ENCODE data around the gene RHBDL1. TPM values are rescaled to one million over a fixed set of nuclear protein-coding genes. Genes with fewer than 3 reads are reported as not detected.

RHBDL1 gene
- polyA plus RNA-seq, 2 donors = 0.49 to 1.7 TPM

DNA sequence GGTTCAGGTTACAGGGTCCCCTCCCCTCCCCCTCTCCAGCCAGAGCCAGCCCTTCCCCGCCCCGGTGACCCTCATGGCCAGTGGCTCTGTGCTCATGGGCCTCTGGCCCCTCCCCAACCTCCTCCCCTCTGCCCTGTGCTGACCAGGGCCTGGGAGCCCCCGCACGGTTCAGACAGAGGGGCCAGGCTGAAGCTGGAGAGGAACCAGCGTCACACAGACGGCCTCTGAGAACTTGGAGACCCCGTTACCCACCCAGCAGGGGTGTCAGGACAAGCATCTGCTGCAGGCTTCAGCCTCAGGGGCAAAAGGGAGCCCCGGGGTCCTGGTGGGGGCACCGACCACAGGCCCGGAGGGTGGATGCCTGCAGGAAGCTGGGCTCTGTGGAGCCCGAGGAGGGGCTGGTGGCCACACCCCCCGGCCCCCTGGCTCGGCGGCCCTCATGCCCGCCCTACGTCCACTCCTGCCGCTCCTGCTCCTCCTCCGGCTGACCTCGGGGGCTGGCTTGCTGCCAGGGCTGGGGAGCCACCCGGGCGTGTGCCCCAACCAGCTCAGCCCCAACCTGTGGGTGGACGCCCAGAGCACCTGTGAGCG lies 44.6 kb upstream of the RHBDL1 start, which contains the start of gene WFIKKN1:
WFIKKN1 (plus strand) TSS at position 171 of the 591 bp plus-strand sequence; CDS start at position 440, 269 bp downstream.
- Histone ChIP-seq H3K9me3 (ENCODE audit: control insufficient read depth in 2 of 2, insufficient read depth in 1 of 2, low read depth in 1 of 2, low read length in 1 of 2) (no peaks in the 10 kb centered on the region), H3K4me3 (ENCODE audit: low read depth in 1 of 2, low read length in 2 of 2) (no peak within 1 kb of the TSS), H3K27ac (ENCODE audit: low read depth in 2 of 2, low read length in 1 of 2) (no peak within 1 kb of the TSS), H3K4me1 (ENCODE audit: control insufficient read depth in 2 of 2, insufficient read depth in 2 of 2, low read length in 1 of 2) (peaks cover 10 to 22% of the 10 kb centered on the region in 2 donors), H3K36me3 (ENCODE audit: control insufficient read depth in 2 of 2, insufficient read depth in 2 of 2, low read length in 1 of 2) (peaks cover 0 to 43% of the 10 kb centered on the region in 2 donors), H3K27me3 (ENCODE audit: control insufficient read depth in 1 of 2, insufficient read depth in 2 of 2, low read length in 2 of 2) (no peaks in the 10 kb centered on the region)
- 4 to 5% methylated on average over 22 to 23 of the region's 23 CpGs for WGBS, 2 donors

DNA sequence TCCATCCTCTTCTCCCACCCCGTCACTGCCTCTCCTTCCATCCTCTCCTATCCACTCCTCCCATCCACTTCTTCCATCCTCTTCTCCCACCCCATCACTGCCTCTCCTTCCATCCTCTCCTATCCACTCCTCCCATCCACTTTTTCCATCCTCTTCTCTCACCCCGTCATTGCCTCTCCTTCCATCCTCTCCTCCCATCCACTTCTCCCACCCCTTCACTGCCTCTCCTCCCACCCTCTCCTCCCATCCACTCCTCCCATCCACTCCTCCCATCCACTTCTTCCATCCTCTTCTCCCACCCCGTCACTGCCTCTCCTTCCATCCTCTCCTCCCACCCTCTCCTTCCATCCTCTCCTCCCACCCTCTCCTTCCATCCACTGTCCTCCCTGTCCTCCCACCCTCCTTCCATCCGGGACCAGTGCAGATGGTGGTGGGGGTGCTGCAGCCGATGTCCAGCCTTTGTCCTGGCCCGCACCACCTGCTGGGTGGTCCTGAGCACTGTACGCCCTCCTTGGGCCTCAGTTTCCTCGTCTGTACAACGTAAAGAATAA lies 43.6 kb upstream of the RHBDL1 start:
- WGBS, 2 donors = 53 to 57% methylated on average over 9 of the region's 9 CpGs
- Histone ChIP-seq H3K9me3 (ENCODE audit: control insufficient read depth in 2 of 2, insufficient read depth in 1 of 2, low read depth in 1 of 2, low read length in 1 of 2) (no peaks in the 10 kb centered on the region), H3K4me1 (ENCODE audit: control insufficient read depth in 2 of 2, insufficient read depth in 2 of 2, low read length in 1 of 2) (peaks cover 10 to 22% of the 10 kb centered on the region in 2 donors), H3K27ac (ENCODE audit: low read depth in 2 of 2, low read length in 1 of 2) (no peak overlapping the region), H3K36me3 (ENCODE audit: control insufficient read depth in 2 of 2, insufficient read depth in 2 of 2, low read length in 1 of 2) (peaks cover 0 to 37% of the 10 kb centered on the region in 2 donors), H3K27me3 (ENCODE audit: control insufficient read depth in 1 of 2, insufficient read depth in 2 of 2, low read length in 2 of 2) (no peaks in the 10 kb centered on the region), H3K4me3 (ENCODE audit: low read depth in 1 of 2, low read length in 2 of 2) (no peak overlapping the region)

DNA sequence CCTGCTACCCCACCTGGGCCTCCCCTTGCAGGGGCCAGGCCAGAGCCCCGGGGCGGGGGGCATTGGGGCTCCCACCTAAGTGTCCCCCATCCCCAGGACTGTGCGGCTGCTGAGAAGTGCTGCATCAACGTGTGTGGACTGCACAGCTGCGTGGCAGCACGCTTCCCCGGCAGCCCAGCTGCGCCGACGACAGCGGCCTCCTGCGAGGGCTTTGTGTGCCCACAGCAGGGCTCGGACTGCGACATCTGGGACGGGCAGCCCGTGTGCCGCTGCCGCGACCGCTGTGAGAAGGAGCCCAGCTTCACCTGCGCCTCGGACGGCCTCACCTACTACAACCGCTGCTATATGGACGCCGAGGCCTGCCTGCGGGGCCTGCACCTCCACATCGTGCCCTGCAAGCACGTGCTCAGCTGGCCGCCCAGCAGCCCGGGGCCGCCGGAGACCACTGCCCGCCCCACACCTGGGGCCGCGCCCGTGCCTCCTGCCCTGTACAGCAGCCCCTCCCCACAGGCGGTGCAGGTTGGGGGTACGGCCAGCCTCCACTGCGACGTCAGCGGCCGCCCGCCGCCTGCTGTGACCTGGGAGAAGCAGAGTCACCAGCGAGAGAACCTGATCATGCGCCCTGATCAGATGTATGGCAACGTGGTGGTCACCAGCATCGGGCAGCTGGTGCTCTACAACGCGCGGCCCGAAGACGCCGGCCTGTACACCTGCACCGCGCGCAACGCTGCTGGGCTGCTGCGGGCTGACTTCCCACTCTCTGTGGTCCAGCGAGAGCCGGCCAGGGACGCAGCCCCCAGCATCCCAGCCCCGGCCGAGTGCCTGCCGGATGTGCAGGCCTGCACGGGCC lies 42.8 kb upstream of the RHBDL1 start:
- WGBS, 2 donors = 93 to 94% methylated on average over 65 to 67 of the region's 67 CpGs
- H3K4me1 ChIP-seq (ENCODE audit: control insufficient read depth in 2 of 2, insufficient read depth in 2 of 2, low read length in 1 of 2) = peaks cover 10 to 25% of the 10 kb centered on the region in 2 donors

DNA sequence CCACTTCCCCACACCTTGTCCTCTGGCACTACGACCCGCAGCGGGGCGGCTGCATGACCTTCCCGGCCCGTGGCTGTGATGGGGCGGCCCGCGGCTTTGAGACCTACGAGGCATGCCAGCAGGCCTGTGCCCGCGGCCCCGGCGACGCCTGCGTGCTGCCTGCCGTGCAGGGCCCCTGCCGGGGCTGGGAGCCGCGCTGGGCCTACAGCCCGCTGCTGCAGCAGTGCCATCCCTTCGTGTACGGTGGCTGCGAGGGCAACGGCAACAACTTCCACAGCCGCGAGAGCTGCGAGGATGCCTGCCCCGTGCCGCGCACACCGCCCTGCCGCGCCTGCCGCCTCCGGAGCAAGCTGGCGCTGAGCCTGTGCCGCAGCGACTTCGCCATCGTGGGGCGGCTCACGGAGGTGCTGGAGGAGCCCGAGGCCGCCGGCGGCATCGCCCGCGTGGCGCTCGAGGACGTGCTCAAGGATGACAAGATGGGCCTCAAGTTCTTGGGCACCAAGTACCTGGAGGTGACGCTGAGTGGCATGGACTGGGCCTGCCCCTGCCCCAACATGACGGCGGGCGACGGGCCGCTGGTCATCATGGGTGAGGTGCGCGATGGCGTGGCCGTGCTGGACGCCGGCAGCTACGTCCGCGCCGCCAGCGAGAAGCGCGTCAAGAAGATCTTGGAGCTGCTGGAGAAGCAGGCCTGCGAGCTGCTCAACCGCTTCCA lies 42.0 kb upstream of the RHBDL1 start:
- 95 to 97% methylated on average over 74 of the region's 74 CpGs for WGBS, 2 donors

More for the DNA sequence above, 42.8 kb upstream of the RHBDL1 start:
- H3K27me3 ChIP-seq (ENCODE audit: control insufficient read depth in 1 of 2, insufficient read depth in 2 of 2, low read length in 2 of 2) = no peaks in the 10 kb centered on the region
- no peak overlapping the region for H3K4me3 ChIP-seq (ENCODE audit: low read depth in 1 of 2, low read length in 2 of 2)
- H3K27ac ChIP-seq (ENCODE audit: low read depth in 2 of 2, low read length in 1 of 2) = no peak overlapping the region
- peaks cover 0 to 29% of the 10 kb centered on the region in 2 donors for H3K36me3 ChIP-seq (ENCODE audit: control insufficient read depth in 2 of 2, insufficient read depth in 2 of 2, low read length in 1 of 2)
- H3K9me3 ChIP-seq (ENCODE audit: control insufficient read depth in 2 of 2, insufficient read depth in 1 of 2, low read depth in 1 of 2, low read length in 1 of 2) = no peaks in the 10 kb centered on the region

DNA sequence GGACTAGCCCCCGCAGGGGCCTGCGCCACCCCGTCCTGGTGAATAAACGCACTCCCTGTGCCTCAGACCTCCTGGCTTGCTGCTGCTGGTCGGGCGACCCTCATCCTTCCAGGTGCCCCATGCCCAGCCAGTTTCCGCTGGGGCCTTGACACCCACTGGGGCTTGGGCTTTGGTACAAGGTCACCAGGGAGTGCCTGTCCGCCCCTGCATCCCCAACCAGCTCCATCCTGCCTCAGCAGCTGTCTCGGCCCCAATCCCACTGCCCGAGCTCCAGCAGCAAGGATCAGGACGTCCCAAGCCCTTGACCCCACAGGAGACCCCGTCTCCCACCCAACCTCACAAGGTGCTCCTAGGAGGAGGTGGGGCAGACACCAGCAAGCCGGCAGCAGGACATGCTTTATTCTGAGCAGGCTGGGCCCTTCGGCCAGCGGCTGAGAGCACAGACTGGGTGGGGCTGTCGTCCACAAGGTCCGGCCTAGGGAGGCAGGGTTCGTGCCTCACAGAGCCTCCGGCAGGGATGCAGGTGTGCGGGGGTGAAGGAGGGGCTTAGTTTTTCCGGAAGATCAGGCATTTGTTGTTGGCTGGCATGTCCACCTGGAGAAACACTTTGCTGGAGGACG lies 41.3 kb upstream of the RHBDL1 start:
- WGBS, 2 donors = 89 to 90% methylated on average over 22 of the region's 22 CpGs
- H3K27ac ChIP-seq (ENCODE audit: low read depth in 2 of 2, low read length in 1 of 2) = no peak overlapping the region
- peaks cover 10 to 25% of the 10 kb centered on the region in 2 donors for H3K4me1 ChIP-seq (ENCODE audit: control insufficient read depth in 2 of 2, insufficient read depth in 2 of 2, low read length in 1 of 2)
- peaks cover 0 to 18% of the 10 kb centered on the region in 2 donors for H3K36me3 ChIP-seq (ENCODE audit: control insufficient read depth in 2 of 2, insufficient read depth in 2 of 2, low read length in 1 of 2)
- H3K27me3 ChIP-seq (ENCODE audit: control insufficient read depth in 1 of 2, insufficient read depth in 2 of 2, low read length in 2 of 2) = no peaks in the 10 kb centered on the region
- no peak overlapping the region for H3K4me3 ChIP-seq (ENCODE audit: low read depth in 1 of 2, low read length in 2 of 2)
- H3K9me3 ChIP-seq (ENCODE audit: control insufficient read depth in 2 of 2, insufficient read depth in 1 of 2, low read depth in 1 of 2, low read length in 1 of 2) = no peaks in the 10 kb centered on the region

More for the DNA sequence above, 42.0 kb upstream of the RHBDL1 start:
- Histone ChIP-seq H3K9me3 (ENCODE audit: control insufficient read depth in 2 of 2, insufficient read depth in 1 of 2, low read depth in 1 of 2, low read length in 1 of 2) (no peaks in the 10 kb centered on the region), H3K4me3 (ENCODE audit: low read depth in 1 of 2, low read length in 2 of 2) (no peak overlapping the region), H3K27me3 (ENCODE audit: control insufficient read depth in 1 of 2, insufficient read depth in 2 of 2, low read length in 2 of 2) (no peaks in the 10 kb centered on the region), H3K4me1 (ENCODE audit: control insufficient read depth in 2 of 2, insufficient read depth in 2 of 2, low read length in 1 of 2) (peaks cover 10 to 25% of the 10 kb centered on the region in 2 donors), H3K36me3 (ENCODE audit: control insufficient read depth in 2 of 2, insufficient read depth in 2 of 2, low read length in 1 of 2) (peaks cover 0 to 23% of the 10 kb centered on the region in 2 donors), H3K27ac (ENCODE audit: low read depth in 2 of 2, low read length in 1 of 2) (no peak overlapping the region)

DNA sequence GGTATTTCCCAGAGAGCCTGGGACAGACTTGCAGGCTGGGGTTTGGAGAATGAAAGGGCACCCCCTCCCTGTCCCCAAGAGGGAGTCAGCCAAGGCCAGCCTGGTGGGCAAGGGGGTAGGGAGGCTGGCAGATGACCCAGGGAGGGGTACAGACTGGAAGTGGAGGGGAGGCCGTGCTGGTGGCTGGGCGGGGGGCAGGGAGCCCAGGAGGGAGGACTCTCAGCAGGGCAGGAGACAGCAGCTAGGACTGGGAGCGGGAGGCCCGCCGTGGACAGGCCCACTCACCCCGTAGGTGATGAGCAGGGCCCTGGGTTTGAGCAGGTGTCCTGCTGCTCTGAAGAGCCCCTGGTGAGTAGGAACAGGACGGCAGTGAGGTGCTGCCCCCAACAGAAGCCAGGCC lies 40.5 kb upstream of the RHBDL1 start:
- peak overlapping the region in 1 of 2 donors; percentile 90 for H3K4me3 ChIP-seq (ENCODE audit: low read depth in 1 of 2, low read length in 2 of 2)
- H3K4me1 ChIP-seq (ENCODE audit: control insufficient read depth in 2 of 2, insufficient read depth in 2 of 2, low read length in 1 of 2) = peaks cover 5 to 25% of the 10 kb centered on the region in 2 donors
- peaks cover 0 to 15% of the 10 kb centered on the region in 2 donors for H3K36me3 ChIP-seq (ENCODE audit: control insufficient read depth in 2 of 2, insufficient read depth in 2 of 2, low read length in 1 of 2)
- H3K27me3 ChIP-seq (ENCODE audit: control insufficient read depth in 1 of 2, insufficient read depth in 2 of 2, low read length in 2 of 2) = no peaks in the 10 kb centered on the region
- 84 to 86% methylated on average over 7 of the region's 7 CpGs for WGBS, 2 donors
- H3K27ac ChIP-seq (ENCODE audit: low read depth in 2 of 2, low read length in 1 of 2) = no peak overlapping the region
- no peaks in the 10 kb centered on the region for H3K9me3 ChIP-seq (ENCODE audit: control insufficient read depth in 2 of 2, insufficient read depth in 1 of 2, low read depth in 1 of 2, low read length in 1 of 2)

DNA sequence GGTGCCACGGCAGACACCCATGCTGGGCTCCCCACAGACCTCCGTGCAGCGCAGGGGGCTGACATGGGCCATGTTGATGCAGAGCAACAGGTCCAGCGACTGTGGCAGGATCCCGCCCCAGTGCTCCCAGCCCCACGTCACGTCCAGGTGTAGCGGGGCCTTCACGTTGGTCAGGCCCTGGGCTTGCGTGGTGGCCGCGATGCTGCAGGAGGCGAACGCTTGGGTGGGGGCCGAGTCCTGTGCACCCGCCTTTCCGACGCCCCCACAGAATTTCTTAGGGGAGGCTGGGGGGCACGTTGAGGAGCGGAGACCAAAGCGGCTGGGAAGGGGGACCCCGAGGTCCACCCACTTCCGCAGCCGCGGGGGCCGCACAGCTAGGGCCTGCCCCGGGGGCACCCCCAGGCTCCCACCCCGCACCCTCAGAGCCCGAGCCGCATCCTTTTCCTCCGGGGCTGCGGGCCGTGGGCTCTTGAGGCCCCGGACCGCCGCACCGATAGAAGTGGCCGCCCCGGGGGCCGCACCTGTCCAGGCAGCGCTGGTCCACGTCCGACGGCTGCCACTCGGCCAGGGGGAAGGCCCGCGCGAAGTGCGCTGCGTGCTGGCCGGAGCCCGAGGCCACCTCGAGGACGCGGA lies 39.8 kb upstream of the RHBDL1 start:
- peak overlapping the region; percentile 95 to 99 for H3K27ac ChIP-seq (ENCODE audit: low read depth in 2 of 2, low read length in 1 of 2)
- H3K9me3 ChIP-seq (ENCODE audit: control insufficient read depth in 2 of 2, insufficient read depth in 1 of 2, low read depth in 1 of 2, low read length in 1 of 2) = no peaks in the 10 kb centered on the region
- 2% methylated on average over 55 of the region's 55 CpGs for WGBS, 2 donors
- no peaks in the 10 kb centered on the region for H3K27me3 ChIP-seq (ENCODE audit: control insufficient read depth in 1 of 2, insufficient read depth in 2 of 2, low read length in 2 of 2)
- H3K36me3 ChIP-seq (ENCODE audit: control insufficient read depth in 2 of 2, insufficient read depth in 2 of 2, low read length in 1 of 2) = peaks cover 0 to 15% of the 10 kb centered on the region in 2 donors
- H3K4me1 ChIP-seq (ENCODE audit: control insufficient read depth in 2 of 2, insufficient read depth in 2 of 2, low read length in 1 of 2) = peaks cover 5 to 21% of the 10 kb centered on the region in 2 donors
- H3K4me3 ChIP-seq (ENCODE audit: low read depth in 1 of 2, low read length in 2 of 2) = peak overlapping the region; percentile 68 to 90

DNA sequence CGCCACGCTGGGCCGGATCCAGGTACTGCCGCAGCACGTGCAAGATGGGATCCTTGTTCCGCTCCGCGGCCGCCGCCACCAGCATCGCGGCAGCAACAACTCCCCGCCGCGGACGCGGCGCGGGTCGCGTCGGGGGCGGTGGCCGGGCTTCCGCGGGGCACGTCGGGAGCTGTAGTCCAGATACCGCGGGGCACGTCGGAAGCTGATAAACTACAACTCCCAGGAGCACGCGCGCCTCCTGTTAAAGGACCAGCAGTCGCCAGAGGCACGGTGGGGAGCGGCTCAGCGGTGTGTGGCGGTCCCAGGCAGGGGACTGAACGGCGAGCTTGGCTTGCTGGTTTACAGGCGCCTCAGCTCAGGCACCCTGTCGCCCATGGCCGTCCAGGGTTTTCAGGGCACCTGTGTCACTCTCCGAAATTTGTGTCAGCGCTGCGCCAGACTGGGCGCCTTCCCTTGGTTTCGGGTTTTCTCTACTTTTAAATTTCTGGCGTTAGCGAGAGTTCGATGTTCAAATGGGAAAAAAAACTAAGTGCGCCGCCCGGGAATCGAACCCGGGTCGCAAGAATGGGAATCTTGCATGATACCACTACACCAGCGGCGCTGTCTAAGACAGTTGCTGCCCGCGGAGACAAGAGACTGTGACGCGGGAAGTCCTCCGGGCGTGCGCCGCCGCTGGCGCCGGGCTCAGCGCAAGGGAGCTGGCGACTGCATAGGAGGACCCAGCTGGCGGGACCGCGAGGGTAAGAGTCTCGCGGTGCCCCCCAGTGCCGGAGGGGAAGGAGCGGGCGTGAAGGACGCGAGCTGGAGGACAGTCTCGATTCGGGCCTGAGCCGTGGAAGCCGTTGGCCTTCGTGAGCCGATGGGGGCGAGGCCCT lies 39.0 kb upstream of the RHBDL1 start, which contains the start of gene METTL26:
METTL26 (minus strand) TSS at position 100 of the 875 bp plus-strand sequence; CDS start at position 85, 15 bp downstream.
- Histone ChIP-seq H3K36me3 (ENCODE audit: control insufficient read depth in 2 of 2, insufficient read depth in 2 of 2, low read length in 1 of 2) (peaks cover 0 to 15% of the 10 kb centered on the region in 2 donors), H3K9me3 (ENCODE audit: control insufficient read depth in 2 of 2, insufficient read depth in 1 of 2, low read depth in 1 of 2, low read length in 1 of 2) (no peaks in the 10 kb centered on the region), H3K4me1 (ENCODE audit: control insufficient read depth in 2 of 2, insufficient read depth in 2 of 2, low read length in 1 of 2) (peaks cover 0 to 14% of the 10 kb centered on the region in 2 donors), H3K27me3 (ENCODE audit: control insufficient read depth in 1 of 2, insufficient read depth in 2 of 2, low read length in 2 of 2) (no peaks in the 10 kb centered on the region), H3K27ac (ENCODE audit: low read depth in 2 of 2, low read length in 1 of 2) (peak within 1 kb of the TSS; percentile 95 to 99), H3K4me3 (ENCODE audit: low read depth in 1 of 2, low read length in 2 of 2) (peak within 1 kb of the TSS; percentile 68 to 90)
- 0% methylated on average over 77 to 91 of the region's 91 CpGs for WGBS, 2 donors

Data from esophagus (tissue), 2 donors.